Astrocyte (in vitro differentiated cells and primary cell): ENCODE measurements around the gene MEIOSIN.

ENCODE experiments used
- EZH2 ChIP-seq: IDR thresholded peaks from 2 replicates; pipeline ENCODE4 v1.6.1; 2012; ENCODE audit warnings: mild to moderate bottlenecking, low read length, inconsistent platforms; ENCODE audit not compliant: insufficient read depth
- TF ChIP-seq, protein P1 (sequence below): IDR thresholded peaks from 2 replicates; pipeline ENCODE4 v1.5.1; 2011; ENCODE audit warnings: low read depth, mild to moderate bottlenecking, inconsistent platforms, low read length, moderate library complexity; ENCODE audit not compliant: insufficient read depth

GRCh38 chr19:45701676-45702075 is 31.6 kb upstream of the MEIOSIN start:
- TF ChIP-seq, protein P1, sequence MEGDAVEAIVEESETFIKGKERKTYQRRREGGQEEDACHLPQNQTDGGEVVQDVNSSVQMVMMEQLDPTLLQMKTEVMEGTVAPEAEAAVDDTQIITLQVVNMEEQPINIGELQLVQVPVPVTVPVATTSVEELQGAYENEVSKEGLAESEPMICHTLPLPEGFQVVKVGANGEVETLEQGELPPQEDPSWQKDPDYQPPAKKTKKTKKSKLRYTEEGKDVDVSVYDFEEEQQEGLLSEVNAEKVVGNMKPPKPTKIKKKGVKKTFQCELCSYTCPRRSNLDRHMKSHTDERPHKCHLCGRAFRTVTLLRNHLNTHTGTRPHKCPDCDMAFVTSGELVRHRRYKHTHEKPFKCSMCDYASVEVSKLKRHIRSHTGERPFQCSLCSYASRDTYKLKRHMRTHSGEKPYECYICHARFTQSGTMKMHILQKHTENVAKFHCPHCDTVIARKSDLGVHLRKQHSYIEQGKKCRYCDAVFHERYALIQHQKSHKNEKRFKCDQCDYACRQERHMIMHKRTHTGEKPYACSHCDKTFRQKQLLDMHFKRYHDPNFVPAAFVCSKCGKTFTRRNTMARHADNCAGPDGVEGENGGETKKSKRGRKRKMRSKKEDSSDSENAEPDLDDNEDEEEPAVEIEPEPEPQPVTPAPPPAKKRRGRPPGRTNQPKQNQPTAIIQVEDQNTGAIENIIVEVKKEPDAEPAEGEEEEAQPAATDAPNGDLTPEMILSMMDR = no peak
- TF ChIP-seq EZH2 = no peak
